Measurements from ENCODE around the gene UBR7.
"Not testable (repeated sequence)": the region's sequence is repeated elsewhere in the genome, so short reads cannot be mapped to it uniquely, and the experiment has no call there.

Gene UBR7, protein sequence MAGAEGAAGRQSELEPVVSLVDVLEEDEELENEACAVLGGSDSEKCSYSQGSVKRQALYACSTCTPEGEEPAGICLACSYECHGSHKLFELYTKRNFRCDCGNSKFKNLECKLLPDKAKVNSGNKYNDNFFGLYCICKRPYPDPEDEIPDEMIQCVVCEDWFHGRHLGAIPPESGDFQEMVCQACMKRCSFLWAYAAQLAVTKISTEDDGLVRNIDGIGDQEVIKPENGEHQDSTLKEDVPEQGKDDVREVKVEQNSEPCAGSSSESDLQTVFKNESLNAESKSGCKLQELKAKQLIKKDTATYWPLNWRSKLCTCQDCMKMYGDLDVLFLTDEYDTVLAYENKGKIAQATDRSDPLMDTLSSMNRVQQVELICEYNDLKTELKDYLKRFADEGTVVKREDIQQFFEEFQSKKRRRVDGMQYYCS

DNA sequence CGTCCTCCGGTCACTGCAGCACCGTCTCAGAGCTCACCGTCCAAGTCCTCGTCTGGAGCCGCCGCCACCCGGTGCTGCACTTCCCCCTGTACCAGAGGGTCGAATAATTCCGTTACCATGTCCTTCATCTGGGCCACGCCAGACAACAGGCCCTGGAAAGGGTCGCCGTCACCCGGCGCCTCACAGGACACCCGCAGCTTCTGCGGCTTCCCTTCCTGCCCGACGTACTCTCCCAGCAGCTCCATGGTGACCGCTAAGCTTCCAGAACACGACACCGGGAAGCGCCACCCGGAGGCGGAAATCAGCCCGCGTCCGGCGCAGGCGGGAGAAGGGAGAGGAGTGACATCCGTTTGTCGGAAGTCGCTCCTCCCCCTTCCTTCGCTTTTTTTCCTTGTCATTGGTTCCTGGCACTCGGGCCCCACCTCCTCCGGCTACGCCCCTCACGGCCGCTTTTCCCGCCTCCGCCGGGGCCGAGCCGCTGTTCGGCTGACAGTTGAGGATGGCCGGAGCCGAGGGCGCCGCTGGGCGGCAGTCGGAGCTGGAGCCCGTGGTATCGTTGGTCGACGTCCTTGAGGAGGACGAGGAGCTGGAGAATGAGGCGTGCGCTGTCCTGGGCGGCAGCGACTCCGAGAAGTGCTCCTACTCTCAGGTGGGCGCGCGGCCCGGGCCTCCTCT is at the start of gene UBR7, which contains the start of gene GON7:
TSS of gene UBR7 (plus strand) at position 464 of the 675 bp plus-strand sequence. CDS start at position 500, 36 bp downstream.
TSS of gene GON7 (minus strand) at position 273 of the 675 bp plus-strand sequence. CDS start at position 245, 28 bp downstream.
- DNase-seq (ENCODE audit: low read depth, low spot score), result peak; percentile 98

DNA sequence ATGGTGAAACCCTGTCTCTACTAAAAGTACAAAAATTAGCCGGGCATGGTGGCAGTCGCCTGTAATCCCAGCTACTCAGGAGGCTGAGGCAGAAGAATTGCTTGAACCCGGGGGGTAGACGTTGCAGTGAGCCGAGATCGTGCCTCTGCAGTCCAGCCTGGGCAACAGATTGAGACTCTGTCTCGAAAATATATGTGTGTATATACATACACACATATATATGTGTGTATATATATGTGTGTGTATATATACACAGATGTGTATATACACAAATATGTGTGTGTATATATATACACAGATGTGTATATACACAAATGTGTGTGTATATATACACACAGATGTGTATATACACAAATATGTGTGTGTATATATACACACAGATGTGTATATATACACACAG is 48.7 kb upstream of the UBR7 start:
- DNase-seq (ENCODE audit: low read depth, low spot score), result not testable (repeated sequence)

DNA sequence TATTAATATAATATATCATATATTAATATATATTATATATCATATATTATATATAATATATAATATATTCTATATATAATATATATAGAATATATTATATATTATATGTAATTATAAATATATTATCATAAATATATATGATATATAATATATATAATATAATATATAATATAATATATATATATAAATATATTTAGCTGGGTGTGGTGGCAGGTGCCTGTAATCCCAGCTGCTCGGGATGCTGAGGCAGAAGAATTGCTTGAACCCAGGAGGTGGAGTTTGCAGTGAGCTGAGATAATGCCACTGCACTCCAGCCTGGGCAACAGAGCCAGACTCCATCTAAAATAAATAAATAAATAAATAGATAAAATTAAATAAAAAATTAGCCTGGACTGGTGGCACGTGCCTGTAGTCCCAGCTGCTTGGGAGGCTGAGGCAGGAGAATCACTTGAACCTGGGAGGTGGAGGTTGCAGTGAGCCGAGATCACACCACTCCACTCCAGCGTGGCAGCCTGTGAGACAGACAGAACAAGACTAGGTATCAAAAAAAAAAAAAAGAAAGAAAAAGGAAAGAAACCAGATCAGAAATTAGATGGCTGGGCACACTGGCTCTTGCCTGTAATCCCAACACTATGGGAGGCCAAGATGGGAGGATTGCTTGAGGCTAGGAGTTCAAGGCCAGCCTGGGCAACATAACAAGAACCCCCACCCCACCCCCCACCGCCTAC is 47.3 kb upstream of the UBR7 start:
- DNase-seq (ENCODE audit: low read depth, low spot score), result not testable (repeated sequence)

DNA sequence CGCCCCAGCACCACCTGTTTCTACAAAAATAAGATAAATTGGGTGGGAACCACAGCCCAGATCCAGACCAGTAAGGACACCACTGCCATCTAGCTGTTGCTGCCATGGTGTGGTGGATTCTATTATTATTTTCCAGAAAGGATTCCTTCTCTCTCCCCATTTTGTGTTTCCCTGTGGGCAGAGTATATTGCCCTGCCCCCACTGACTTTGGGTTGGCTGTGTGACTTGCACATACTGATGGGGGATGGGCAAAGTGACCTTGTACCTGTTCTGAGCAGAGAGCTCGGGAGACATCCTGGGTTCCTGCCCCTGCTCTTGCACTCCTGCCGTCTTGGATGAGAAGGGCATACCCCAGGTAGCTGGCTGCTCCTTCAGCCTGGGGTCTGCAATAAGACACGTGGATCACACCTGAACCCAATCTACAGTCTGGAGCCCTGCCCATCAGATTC is 46.7 kb upstream of the UBR7 start:
- DNase-seq (ENCODE audit: low read depth, low spot score), result no peak

DNA sequence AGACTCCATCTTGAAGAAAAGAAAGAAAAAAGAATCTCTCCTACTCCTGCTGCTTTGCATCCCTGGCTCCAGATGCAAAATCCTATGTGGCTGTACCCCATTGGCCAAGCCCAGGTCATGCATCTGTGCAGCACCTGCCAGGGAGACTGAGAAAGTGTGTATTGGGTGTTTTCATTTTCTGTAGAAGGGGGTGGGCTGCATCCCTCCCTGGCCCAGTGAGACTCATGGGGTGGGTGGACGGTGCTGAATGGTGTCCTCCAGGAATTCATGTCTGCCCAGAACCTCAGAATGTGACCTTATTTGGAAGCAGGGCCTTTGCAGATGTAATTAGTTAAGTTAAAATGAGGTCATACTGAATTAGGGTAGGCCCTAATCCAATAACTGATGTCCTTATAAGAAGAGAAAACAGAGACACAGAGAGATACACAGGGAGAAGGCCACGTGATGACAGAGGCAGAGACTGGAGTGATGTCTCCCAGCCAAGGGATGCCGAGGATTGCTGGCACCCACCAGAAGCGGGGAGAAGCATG is 45.6 kb upstream of the UBR7 start:
- no peak for DNase-seq (ENCODE audit: low read depth, low spot score)

DNA sequence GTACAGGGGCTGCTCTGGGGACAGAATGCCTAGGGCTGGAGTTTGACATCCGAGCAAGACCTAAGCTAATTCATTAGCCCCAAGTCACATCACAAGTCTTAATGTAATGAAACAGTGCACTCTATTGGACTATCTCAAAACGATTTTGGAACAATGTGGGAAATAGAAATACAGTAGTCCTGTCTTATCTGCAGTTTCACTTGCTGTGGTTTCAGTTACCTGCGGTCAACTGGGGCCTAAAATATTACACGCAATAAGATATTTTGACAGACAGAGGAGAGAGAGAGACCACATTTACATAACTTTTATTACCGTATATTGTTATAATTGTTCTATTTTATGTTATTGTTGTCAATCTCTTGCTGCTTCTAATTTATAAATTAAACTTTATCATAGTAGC is 43.5 kb upstream of the UBR7 start:
- no peak for DNase-seq (ENCODE audit: low read depth, low spot score)

DNA sequence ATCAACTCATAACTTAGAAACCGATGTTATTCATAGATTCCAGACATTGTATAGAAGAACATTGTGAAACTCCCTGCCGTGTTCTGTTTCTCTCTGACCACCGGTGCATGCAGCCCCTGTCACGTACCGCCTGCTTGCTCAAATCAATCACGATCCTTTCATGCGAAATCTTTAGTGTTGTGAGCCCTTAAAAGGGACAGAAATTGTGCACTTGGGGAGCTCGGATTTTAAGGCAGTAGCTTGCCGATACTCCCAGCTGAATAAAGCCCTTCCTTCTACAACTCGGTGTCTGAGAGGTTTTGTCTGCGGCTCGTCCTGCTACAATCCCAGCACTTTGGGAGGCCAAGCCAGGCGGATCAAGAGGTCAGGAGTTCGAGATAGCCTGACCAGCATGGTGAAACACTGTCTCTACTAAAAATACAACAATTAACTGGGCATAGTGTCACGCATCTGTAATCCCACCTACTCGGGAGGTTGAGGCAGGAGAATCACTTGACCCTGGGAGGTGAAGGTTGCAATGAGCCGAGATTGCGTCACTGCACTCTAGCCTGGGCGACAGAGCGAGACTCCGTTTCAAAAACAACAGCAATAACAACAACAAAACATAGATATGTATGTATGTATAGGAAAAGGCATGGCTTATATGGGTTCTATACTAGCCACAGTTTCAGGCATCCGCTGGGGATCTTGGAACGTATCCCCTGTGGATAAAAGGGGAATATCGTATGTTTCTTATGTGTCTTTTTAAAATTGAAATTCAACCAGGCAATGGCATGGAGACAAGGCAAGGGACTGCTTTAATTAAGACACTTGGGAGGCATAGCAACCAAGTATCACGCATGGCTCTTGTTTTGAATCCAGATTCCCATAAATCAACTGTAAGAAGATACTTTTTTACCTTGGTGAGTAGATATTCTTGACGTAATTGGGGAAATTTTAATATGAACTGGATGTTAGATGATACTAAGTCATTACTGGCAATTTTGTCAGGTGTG is 41.5 kb upstream of the UBR7 start:
- DNase-seq (ENCODE audit: low read depth, low spot score), result not testable (repeated sequence)

DNA sequence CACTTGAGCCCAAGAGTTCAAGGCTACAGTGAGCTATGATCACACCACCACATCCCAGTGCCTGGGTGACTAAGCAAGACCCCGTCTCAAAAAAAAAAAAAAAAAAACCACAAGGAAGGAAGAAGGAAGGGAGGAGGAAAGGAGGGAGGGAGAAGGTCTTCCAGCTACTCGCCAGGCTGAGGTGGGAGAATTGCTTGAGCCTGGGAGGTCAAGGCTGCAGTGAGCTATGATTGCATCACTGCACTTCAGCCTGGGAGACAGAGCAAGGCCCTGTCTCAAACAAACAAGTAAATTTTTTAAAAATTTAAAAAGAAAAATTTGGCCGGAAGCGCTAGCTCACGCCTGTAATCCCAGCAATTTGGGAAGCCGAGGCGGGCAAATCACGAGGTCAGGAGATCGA is 38.4 kb upstream of the UBR7 start:
- not testable (repeated sequence) for DNase-seq (ENCODE audit: low read depth, low spot score)

DNA sequence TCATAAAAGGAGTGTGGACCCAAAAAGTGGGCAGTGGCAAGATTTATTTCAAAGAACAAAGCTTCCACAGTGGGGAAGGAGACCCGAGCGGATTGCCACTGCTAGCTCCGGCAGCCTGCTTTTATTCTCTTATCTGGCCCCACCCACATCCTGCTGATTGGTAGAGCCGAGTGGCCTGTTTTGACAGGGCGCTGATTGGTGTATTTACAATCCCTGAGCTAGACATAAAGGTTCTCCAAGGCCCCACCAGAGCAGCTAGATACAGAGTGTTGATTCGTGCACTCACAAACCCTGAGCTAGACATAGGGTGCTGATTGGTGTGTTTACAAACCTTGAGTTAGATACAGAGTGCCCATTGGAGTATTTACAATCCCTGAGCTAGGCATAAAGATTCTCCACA is 37.4 kb upstream of the UBR7 start:
- DNase-seq (ENCODE audit: low read depth, low spot score), result not testable (repeated sequence)

DNA sequence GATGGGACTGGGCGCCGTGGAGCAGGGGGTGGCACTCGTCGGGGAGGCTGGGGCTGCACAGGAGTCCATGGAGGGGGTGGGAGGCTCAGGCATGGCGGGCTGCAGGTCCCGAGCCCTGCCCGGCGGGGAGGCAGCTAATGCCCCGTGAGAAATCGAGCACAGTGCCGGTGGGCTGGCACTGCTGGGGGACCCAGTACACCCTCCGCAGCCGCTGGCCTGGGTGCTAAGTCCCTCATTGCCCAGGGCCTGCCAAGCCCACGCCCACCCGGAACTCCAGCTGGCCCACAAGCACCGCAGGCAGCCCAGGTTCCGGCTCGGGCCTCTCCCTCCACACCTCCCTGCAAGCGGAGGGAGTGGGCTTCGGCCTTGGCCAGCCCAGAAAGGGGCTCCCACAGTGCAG is 36.9 kb upstream of the UBR7 start:
- not testable (repeated sequence) for DNase-seq (ENCODE audit: low read depth, low spot score)

DNA sequence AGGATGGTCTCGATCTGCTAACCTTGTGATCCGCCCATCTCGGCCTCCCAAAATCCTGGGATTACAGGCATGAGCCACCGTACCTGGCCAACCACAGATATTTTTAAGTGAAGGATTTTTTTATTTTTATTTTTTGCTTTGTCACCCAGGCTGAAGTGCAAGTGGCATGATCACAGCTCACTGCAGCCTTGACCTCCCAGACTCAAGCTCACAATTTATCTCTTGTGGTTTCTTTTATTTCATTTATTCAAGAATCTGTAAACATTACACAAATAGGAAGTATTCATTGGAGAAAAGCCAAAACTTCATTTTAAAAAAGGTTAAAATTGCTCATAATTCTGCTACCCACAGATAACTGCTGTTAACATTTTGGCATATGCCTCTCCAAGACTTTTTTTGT is 35.7 kb upstream of the UBR7 start:
- DNase-seq (ENCODE audit: low read depth, low spot score), result no peak

DNA sequence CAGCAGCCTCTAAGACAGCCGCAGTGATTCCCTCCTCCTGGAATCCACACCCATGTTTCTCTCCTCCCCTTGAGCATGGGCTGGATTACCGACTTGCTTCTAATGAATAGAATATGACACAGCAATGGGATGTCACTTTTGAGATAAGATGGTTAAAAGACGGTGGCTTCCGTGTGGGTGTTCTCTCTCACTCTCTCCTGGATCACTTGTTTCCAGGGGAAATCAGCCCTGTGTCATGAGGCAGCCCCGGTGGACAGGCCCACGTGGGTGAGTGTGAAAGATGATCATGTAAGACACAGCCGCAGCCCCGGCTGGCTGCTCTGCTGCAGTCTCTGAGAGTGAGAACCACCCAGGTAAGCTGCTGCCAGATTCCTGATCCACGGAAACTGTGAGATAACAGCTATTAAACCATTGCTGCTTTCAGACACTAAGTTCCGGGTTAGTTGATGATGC is 33.1 kb upstream of the UBR7 start:
- DNase-seq (ENCODE audit: low read depth, low spot score), result peak; percentile 2

DNA sequence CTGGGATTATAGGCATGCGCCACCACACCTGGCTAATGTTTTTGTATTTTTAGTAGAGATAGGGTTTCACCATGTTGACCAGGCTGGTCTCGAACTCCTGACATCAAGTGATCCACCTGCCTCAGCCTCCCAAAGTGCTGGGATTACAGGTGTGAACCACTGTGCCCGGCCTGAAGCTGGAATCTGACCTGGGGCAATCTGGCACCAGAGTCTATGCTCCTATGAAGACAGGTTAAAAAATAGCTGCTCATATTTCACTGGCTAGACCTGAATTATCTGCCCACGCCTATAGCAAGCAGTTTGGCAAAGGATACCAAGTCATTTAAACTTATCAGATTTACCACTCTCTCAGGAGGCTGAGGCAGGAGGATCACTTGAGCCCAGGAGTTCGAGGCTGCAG is 32.3 kb upstream of the UBR7 start:
- DNase-seq (ENCODE audit: low read depth, low spot score), result not testable (repeated sequence)

DNA sequence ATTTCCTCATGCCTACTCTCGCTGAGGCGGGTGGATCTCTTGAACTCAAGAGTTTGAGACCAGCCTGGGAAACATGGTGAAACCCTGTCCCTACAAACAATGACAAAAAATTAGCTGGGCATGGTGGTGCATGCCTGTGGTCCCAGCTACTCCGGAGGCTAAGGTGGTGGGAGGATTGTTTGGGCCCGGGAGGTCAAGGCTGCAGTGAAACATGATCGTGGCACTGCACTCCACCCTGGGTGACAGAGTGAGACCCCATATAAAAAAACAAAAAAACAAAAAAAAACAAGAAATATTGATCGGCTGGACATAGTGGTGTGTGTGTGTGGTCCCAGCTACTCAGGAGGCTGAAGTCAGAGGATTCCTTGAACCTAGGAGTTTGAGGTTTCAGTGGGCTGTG is 31.6 kb upstream of the UBR7 start:
- DNase-seq (ENCODE audit: low read depth, low spot score), result no peak

DNA sequence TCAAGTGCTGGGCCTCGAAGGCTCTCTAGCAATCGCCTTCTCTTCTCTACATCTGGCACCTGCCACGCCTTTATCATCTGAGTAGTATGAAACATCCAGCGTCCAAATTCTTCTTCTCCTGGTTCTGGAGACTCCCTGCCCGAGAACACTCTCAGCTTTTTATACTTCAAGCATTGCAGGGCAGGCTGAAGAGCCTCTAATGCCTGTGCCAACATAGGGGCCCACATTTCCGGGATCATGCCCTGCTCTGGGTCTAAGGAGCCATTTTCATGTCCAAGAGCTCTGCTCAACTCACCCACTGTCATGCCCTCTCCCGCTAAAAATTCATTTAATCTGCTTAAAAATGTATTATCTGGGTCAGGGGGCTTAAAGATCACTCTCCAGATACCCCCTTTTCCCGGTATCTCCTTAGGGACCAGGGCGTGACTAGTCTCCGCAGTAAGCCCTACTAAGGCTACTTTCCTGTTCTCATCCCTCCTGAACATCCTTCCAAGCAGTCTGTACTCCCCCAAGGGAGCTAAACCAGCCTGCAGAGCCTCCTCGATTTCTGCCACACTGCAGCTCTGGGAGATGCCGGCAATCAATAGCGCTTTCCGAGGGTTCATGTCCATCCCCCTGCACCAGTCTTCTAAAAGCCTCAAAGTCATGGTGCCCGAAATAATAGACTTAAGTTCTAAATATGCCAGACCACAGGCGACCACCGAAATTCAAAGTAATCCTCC is 23.3 kb upstream of the UBR7 start:
- no peak for DNase-seq (ENCODE audit: low read depth, low spot score)

DNA sequence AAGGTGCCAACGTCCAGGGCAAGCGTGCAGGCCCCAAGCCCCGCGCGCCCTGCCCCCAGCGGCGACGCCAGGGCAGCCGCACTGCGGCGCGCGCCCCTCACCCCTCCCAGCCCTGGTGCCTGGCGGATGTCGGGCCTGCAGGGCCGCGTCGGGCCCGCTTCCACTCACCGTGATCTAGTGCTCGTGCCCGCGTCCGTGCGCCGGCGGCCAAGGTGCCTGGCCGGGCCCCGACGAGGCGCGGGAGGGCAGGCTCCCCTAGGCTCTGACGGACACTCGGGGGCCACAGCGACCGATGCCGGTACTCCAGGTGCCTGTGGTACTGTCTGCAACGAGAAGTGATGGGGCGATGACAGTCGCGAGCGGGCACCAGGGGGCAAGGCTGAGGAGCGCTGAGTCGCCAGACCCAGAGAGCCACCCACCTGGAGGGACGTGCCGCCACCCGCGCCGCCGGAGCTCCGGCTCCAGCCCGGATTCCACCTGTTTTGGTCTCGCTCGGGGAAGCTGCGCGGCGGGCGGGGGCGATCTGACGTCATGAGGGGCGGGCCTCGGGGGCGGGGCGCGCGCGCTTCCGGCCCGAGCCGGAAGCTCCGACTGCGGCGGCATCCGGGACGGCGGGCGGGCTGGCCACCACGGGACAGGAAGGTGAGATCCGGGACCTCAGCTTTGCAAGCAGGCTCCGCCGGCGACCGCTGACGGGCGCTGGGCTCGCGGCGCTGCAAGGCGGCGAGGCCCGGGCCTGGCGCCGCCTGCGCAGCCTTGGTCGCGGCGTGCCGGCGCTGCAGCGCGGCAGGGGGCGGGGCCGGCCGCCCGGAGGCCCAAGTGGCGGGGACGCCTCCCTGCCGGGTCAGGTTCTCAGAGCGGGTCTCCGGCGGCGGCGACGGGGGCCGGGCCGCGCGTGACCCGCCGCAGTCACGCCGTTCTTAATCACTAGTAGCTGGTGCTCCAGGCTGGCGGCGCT is 22.4 kb upstream of the UBR7 start, which contains the start of the genes LYSET and MOAP1:
TSS of gene LYSET (plus strand) at position 927 of the 958 bp plus-strand sequence. CDS start 89 bp downstream, outside the sequence.
TSS of gene MOAP1 (minus strand) at position 507 of the 958 bp plus-strand sequence. CDS start 655 bp downstream, outside the sequence.
- DNase-seq (ENCODE audit: low read depth, low spot score), result peak; percentile 94

DNA sequence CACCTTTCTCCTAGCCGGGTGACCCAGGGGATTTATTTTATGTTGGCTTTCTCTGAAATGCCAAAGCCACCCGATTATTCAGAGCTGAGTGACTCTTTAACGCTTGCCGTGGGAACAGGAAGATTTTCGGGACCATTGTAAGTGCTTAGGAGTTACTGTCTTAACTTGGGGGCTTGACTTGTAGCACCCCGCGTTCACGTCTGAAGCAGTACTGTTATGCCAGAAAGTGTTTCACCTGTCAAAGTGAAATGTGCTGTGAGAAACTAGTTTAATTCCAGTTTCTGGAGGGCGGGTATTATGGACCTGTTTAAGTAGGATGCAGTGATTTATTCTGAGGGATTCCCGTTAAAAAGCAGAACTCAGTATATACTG is 21.7 kb upstream of the UBR7 start:
- DNase-seq (ENCODE audit: low read depth, low spot score), result no peak

DNA sequence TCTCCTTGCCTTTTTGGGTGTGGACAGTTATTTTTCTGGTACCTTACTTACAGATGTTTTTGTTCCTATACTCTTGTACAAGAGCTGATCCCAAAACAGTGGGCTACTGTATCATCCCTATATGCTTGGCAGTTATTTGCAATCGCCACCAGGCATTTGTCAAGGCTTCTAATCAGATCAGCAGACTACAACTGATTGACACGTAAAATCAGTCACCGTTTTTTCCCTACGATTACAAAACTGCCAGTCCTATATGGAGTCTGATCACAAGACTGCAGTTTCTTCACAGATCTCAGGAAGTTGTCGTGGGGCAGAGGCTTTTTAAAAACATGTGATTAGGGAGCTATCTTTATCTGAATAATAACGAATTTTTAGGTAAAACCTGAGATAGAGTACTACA is 20.6 kb upstream of the UBR7 start:
- DNase-seq (ENCODE audit: low read depth, low spot score), result no peak
